Brain microvascular endothelial cell (primary cell): ENCODE results near the gene TGFBR3L.

ENCODE experiments used
- DNase-seq: peaks from one replicate; pipeline ENCODE4 v3.0.0-alpha.2; 2020
- H3K27ac ChIP-seq: fragments of 250-450 bp; sonication (Bioruptor Pico); 2 replicates; pipeline ENCODE4 v1.5.1; 2020; ENCODE audit warnings: mild to moderate bottlenecking, moderate library complexity
- H3K27me3 ChIP-seq: fragments of 250-450 bp; sonication (Bioruptor Pico); replicated peaks from 2 replicates; pipeline ENCODE4 v1.5.1; 2020; ENCODE audit warnings: mild to moderate bottlenecking
- H3K36me3 ChIP-seq: fragments of 250-450 bp; sonication (Bioruptor Pico); replicated peaks from 2 replicates; pipeline ENCODE4 v1.5.1; 2020; ENCODE audit warnings: mild to moderate bottlenecking
- H3K4me3 ChIP-seq: 2 replicates; pipeline ENCODE4 v1.5.1; 2011; ENCODE audit warnings: low read depth, mild to moderate bottlenecking, control low read depth, low read length, moderate library complexity
- CTCF ChIP-seq: IDR thresholded peaks from 2 replicates; pipeline ENCODE4 v1.5.1; 2011; ENCODE audit warnings: low read depth, mild to moderate bottlenecking, moderate library complexity, low read length, control low read depth, inconsistent platforms; ENCODE audit errors: missing control alignments
- in situ Hi-C: cut with HindIII; loops from 2 replicates; pipeline ENCODE4 v1.10.0; 2017; ENCODE audit warnings: low sequenced_read_pairs, low pct_ligation_motif_present

Gene TGFBR3L

GRCh38 chr19:7900401-7900870 lies 14.2 kb upstream of the TGFBR3L start:
- Histone ChIP-seq H3K36me3 (peaks cover 13% of the 10 kb centered on the region), H3K27ac (no peak overlapping the region), H3K4me3 (no peak overlapping the region), H3K27me3 (no peaks in the 10 kb centered on the region)
- TF ChIP-seq CTCF: no peak
- in situ Hi-C loops: no loop called here
- DNase-seq: no peak

GRCh38 chr19:7900931-7901330 lies 13.7 kb upstream of the TGFBR3L start:
- in situ Hi-C loops: no loop called here
- Histone ChIP-seq H3K4me3 (no peak overlapping the region), H3K27me3 (no peaks in the 10 kb centered on the region), H3K36me3 (peaks cover 14% of the 10 kb centered on the region), H3K27ac (no peak overlapping the region)
- no peak for DNase-seq
- TF ChIP-seq CTCF: no peak

GRCh38 chr19:7901337-7901736 lies 13.3 kb upstream of the TGFBR3L start:
- H3K36me3 ChIP-seq: peaks cover 18% of the 10 kb centered on the region
- no peaks in the 10 kb centered on the region for H3K27me3 ChIP-seq
- no peak for TF ChIP-seq CTCF
- in situ Hi-C loops: no loop called here
- H3K4me3 ChIP-seq: no peak overlapping the region
- DNase-seq: no peak
- H3K27ac ChIP-seq: no peak overlapping the region

- no peaks in the 10 kb centered on the region for H3K27me3 ChIP-seq
- H3K36me3 ChIP-seq: peaks cover 18% of the 10 kb centered on the region
- peak overlapping the region; percentile 65 for H3K4me3 ChIP-seq
- H3K27ac ChIP-seq: peak overlapping the region; percentile 23
- in situ Hi-C loops: no loop called here
- TF ChIP-seq CTCF: no peak
- no peak for DNase-seq
These were observed 11.8 kb upstream of the TGFBR3L start for GRCh38 chr19:7902796-7903243.

- H3K36me3 ChIP-seq: peaks cover 18% of the 10 kb centered on the region
- H3K27me3 ChIP-seq: no peaks in the 10 kb centered on the region
- in situ Hi-C loops: no loop called here
- TF ChIP-seq CTCF: peak; percentile 59
- peak within 1 kb of the TSS; percentile 65 for H3K27ac ChIP-seq
- peak within 1 kb of the TSS; percentile 80 for H3K4me3 ChIP-seq
- DNase-seq: peak; percentile 98
These were observed 11.2 kb upstream of the TGFBR3L start, which contains the start of gene MAP2K7 for GRCh38 chr19:7903244-7904073. Gene MAP2K7 (plus strand): TSS chr19:7903877. CDS start chr19:7903945, 68 bp downstream.
